ENCODE measurements around the gene TRUB2. TPM values are rescaled to one million over a fixed set of nuclear protein-coding genes. Genes with fewer than 3 reads are reported as not detected.

The TRUB2 gene
- total and polyA plus RNA-seq, 4 donors = 14.6 to 28.9 (median 17.2) TPM

DNA sequence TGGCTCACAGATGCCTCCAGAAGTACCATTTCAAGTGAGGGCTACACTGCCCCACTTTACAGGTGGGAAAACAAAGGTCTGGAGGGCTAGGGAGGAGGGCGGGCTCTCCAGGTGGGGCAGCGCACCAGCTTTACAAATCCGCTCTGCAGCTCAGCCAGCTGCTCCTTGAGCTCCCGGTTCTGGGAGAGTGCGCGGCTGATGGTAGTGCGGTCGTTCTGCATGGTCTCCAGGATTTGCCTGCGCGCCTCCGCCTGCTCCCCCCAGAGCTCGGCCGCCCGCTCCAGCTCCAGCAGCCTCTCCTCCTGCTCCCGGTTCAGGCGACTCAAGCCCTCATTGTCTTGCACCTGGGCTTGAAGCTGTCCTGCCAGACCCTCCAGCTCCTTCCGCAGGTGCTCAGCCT is 61.9 kb downstream of the TRUB2 start:
- no peaks in the 10 kb centered on the region for H3K27me3 ChIP-seq (ENCODE audit: control insufficient read depth in 3 of 3, insufficient read depth in 3 of 3, low read length in 2 of 3)
- H3K9ac ChIP-seq (ENCODE audit: insufficient read depth in 1 of 2, low read length in 2 of 2) = no peak overlapping the region
- no peak overlapping the region for H3K4me3 ChIP-seq
- TF ChIP-seq, protein P1, sequence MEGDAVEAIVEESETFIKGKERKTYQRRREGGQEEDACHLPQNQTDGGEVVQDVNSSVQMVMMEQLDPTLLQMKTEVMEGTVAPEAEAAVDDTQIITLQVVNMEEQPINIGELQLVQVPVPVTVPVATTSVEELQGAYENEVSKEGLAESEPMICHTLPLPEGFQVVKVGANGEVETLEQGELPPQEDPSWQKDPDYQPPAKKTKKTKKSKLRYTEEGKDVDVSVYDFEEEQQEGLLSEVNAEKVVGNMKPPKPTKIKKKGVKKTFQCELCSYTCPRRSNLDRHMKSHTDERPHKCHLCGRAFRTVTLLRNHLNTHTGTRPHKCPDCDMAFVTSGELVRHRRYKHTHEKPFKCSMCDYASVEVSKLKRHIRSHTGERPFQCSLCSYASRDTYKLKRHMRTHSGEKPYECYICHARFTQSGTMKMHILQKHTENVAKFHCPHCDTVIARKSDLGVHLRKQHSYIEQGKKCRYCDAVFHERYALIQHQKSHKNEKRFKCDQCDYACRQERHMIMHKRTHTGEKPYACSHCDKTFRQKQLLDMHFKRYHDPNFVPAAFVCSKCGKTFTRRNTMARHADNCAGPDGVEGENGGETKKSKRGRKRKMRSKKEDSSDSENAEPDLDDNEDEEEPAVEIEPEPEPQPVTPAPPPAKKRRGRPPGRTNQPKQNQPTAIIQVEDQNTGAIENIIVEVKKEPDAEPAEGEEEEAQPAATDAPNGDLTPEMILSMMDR (IDR thresholded peaks at IDR 0.05; ENCODE audit: control extremely low read depth, extremely low read depth) = no peak
- no peak overlapping the region for H3K27ac ChIP-seq (ENCODE audit: low read depth in 1 of 2, low read length in 1 of 2)
- H3K4me1 ChIP-seq (ENCODE audit: control insufficient read depth in 5 of 5, insufficient read depth in 5 of 5, low read length in 5 of 5) = no peaks in the 10 kb centered on the region
- no peaks in the 10 kb centered on the region for H3K9me3 ChIP-seq (ENCODE audit: control insufficient read depth in 4 of 4, insufficient read depth in 3 of 4, low read length in 3 of 4)
- ATAC-seq (ENCODE audit: insufficient read depth, low FRiP score) = no peak
- no peak for DNase-seq
- 93 to 95% methylated on average over 17 of the region's 17 CpGs for WGBS, 2 donors
- H3K36me3 ChIP-seq (ENCODE audit: control insufficient read depth in 4 of 4, insufficient read depth in 4 of 4, low read length in 4 of 4) = peaks cover 23 to 61% (median 37%) of the 10 kb centered on the region in 4 donors

DNA sequence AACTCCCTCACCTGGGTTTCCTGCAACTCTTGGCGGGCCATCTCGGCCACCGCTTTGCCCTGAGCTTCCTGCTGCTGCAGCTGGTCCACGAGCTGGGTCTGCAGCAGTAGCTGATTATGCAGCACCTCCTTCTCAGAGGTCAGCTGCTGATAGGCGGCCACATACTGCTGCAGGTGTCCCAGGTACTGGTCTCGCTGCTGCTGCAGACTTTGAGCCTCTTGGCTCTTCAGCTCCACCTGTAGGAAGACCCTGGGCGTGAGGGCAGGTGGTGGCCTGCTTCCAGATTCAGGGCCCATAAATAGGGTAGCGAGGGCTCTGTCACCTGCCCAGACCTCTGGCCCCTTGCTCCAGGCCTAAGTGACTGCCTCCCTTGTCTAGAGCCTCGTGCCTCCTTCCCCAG is 63.1 kb downstream of the TRUB2 start:
- Histone ChIP-seq H3K36me3 (ENCODE audit: control insufficient read depth in 4 of 4, insufficient read depth in 4 of 4, low read length in 4 of 4) (peaks cover 23 to 61% (median 31%) of the 10 kb centered on the region in 4 donors), H3K4me1 (ENCODE audit: control insufficient read depth in 5 of 5, insufficient read depth in 5 of 5, low read length in 5 of 5) (no peaks in the 10 kb centered on the region), H3K4me3 (no peak overlapping the region), H3K27ac (ENCODE audit: low read depth in 1 of 2, low read length in 1 of 2) (no peak overlapping the region), H3K9ac (ENCODE audit: insufficient read depth in 1 of 2, low read length in 2 of 2) (no peak overlapping the region), H3K9me3 (ENCODE audit: control insufficient read depth in 4 of 4, insufficient read depth in 3 of 4, low read length in 3 of 4) (no peaks in the 10 kb centered on the region), H3K27me3 (ENCODE audit: control insufficient read depth in 3 of 3, insufficient read depth in 3 of 3, low read length in 2 of 3) (no peaks in the 10 kb centered on the region)
- ATAC-seq (ENCODE audit: insufficient read depth, low FRiP score) = no peak
- 89 to 92% methylated on average over 9 of the region's 9 CpGs for WGBS, 2 donors
- DNase-seq = no peak
- TF ChIP-seq, protein P1 (IDR thresholded peaks at IDR 0.05; ENCODE audit: control extremely low read depth, extremely low read depth) = no peak

GRCh38 chr9:128258326-128258725 is 63.9 kb downstream of the TRUB2 start:
- 88 to 89% methylated on average over 5 to 6 of the region's 6 CpGs for WGBS, 2 donors
- H3K36me3 ChIP-seq (ENCODE audit: control insufficient read depth in 4 of 4, insufficient read depth in 4 of 4, low read length in 4 of 4) = peaks cover 23 to 61% (median 31%) of the 10 kb centered on the region in 4 donors
- no peak for DNase-seq

More at GRCh38 chr9:128258326-128258725, 63.9 kb downstream of the TRUB2 start:
- H3K27ac ChIP-seq (ENCODE audit: low read depth in 1 of 2, low read length in 1 of 2) = no peak overlapping the region
- no peak for ATAC-seq (ENCODE audit: insufficient read depth, low FRiP score)
- TF ChIP-seq, protein P1 (IDR thresholded peaks at IDR 0.05; ENCODE audit: control extremely low read depth, extremely low read depth) = no peak
- no peak overlapping the region for H3K9ac ChIP-seq (ENCODE audit: insufficient read depth in 1 of 2, low read length in 2 of 2)
- no peaks in the 10 kb centered on the region for H3K4me1 ChIP-seq (ENCODE audit: control insufficient read depth in 5 of 5, insufficient read depth in 5 of 5, low read length in 5 of 5)
- no peaks in the 10 kb centered on the region for H3K9me3 ChIP-seq (ENCODE audit: control insufficient read depth in 4 of 4, insufficient read depth in 3 of 4, low read length in 3 of 4)
- no peak overlapping the region for H3K4me3 ChIP-seq
- no peaks in the 10 kb centered on the region for H3K27me3 ChIP-seq (ENCODE audit: control insufficient read depth in 3 of 3, insufficient read depth in 3 of 3, low read length in 2 of 3)

Measured in lung (tissue), 12 donors.